ENCODE results near the gene CDH4. TPM values are rescaled to one million over a fixed set of nuclear protein-coding genes. Genes with fewer than 3 reads are reported as not detected.

CDH4 gene
- total and polyA plus RNA-seq, 2 of the 13 experiments (the other 11 are each of a cell fraction or from before 2014, with no cell fraction given), result not detected

GRCh38 chr20:61608275-61609085, 356.4 kb downstream of the CDH4 start (continued):
- no peak for TF ChIP-seq GATAD2A (CRISPR knock-in tag; IDR thresholded peaks at IDR 0.05)
- TF ChIP-seq ZNF775 (CRISPR knock-in tag; IDR thresholded peaks at IDR 0.05; ENCODE audit: borderline replicate concordance), result no peak
- TF ChIP-seq, protein P1, sequence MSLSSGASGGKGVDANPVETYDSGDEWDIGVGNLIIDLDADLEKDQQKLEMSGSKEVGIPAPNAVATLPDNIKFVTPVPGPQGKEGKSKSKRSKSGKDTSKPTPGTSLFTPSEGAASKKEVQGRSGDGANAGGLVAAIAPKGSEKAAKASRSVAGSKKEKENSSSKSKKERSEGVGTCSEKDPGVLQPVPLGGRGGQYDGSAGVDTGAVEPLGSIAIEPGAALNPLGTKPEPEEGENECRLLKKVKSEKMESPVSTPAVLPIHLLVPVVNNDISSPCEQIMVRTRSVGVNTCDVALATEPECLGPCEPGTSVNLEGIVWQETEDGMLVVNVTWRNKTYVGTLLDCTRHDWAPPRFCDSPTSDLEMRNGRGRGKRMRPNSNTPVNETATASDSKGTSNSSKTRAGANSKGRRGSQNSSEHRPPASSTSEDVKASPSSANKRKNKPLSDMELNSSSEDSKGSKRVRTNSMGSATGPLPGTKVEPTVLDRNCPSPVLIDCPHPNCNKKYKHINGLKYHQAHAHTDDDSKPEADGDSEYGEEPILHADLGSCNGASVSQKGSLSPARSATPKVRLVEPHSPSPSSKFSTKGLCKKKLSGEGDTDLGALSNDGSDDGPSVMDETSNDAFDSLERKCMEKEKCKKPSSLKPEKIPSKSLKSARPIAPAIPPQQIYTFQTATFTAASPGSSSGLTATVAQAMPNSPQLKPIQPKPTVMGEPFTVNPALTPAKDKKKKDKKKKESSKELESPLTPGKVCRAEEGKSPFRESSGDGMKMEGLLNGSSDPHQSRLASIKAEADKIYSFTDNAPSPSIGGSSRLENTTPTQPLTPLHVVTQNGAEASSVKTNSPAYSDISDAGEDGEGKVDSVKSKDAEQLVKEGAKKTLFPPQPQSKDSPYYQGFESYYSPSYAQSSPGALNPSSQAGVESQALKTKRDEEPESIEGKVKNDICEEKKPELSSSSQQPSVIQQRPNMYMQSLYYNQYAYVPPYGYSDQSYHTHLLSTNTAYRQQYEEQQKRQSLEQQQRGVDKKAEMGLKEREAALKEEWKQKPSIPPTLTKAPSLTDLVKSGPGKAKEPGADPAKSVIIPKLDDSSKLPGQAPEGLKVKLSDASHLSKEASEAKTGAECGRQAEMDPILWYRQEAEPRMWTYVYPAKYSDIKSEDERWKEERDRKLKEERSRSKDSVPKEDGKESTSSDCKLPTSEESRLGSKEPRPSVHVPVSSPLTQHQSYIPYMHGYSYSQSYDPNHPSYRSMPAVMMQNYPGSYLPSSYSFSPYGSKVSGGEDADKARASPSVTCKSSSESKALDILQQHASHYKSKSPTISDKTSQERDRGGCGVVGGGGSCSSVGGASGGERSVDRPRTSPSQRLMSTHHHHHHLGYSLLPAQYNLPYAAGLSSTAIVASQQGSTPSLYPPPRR (CRISPR knock-in tag; IDR thresholded peaks at IDR 0.05; ENCODE audit: borderline replicate concordance), result no peak
- TF ChIP-seq XRCC5 (optimal IDR thresholded peaks at IDR 0.05; ENCODE audit: low read length), result peak; percentile 16
- 0 out of 2 replicates have a peak, but pooled peaks have one; percentile 44 for TF ChIP-seq ZNF546 (CRISPR knock-in tag; conservative IDR thresholded peaks at IDR 0.05)
- TF ChIP-seq ZNF800 (CRISPR knock-in tag; IDR thresholded peaks at IDR 0.05), result no peak
- peak; percentile 47 for TF ChIP-seq TEAD3 (CRISPR knock-in tag; optimal IDR thresholded peaks at IDR 0.05; ENCODE audit: borderline replicate concordance)
- TF ChIP-seq ZNF138 (CRISPR knock-in tag; IDR thresholded peaks at IDR 0.05; ENCODE audit: low read depth), result 0 out of 2 replicates have a peak, but pooled peaks have one; percentile 65
- peak; percentile 83 for TF ChIP-seq SALL1 (CRISPR knock-in tag; IDR thresholded peaks at IDR 0.05)
- TF ChIP-seq, protein P2, sequence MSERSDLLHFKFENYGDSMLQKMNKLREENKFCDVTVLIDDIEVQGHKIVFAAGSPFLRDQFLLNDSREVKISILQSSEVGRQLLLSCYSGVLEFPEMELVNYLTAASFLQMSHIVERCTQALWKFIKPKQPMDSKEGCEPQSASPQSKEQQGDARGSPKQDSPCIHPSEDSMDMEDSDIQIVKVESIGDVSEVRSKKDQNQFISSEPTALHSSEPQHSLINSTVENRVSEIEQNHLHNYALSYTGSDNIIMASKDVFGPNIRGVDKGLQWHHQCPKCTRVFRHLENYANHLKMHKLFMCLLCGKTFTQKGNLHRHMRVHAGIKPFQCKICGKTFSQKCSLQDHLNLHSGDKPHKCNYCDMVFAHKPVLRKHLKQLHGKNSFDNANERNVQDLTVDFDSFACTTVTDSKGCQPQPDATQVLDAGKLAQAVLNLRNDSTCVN (CRISPR knock-in tag; IDR thresholded peaks at IDR 0.05; ENCODE audit: borderline replicate concordance), result 0 out of 2 replicates have a peak, but pooled peaks have one; percentile 64
- peak; percentile 25; the same call in 1 of the 2 replicates for TF ChIP-seq FOXK1 (CRISPR knock-in tag; IDR thresholded peaks at IDR 0.05; ENCODE audit: borderline replicate concordance, low read depth)
- TF ChIP-seq, protein P3, sequence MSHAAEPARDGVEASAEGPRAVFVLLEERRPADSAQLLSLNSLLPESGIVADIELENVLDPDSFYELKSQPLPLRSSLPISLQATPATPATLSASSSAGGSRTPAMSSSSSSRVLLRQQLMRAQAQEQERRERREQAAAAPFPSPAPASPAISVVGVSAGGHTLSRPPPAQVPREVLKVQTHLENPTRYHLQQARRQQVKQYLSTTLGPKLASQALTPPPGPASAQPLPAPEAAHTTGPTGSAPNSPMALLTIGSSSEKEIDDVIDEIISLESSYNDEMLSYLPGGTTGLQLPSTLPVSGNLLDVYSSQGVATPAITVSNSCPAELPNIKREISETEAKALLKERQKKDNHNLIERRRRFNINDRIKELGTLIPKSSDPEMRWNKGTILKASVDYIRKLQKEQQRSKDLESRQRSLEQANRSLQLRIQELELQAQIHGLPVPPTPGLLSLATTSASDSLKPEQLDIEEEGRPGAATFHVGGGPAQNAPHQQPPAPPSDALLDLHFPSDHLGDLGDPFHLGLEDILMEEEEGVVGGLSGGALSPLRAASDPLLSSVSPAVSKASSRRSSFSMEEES (CRISPR knock-in tag; IDR thresholded peaks at IDR 0.05), result 0 out of 2 replicates have a peak, but pooled peaks have one; percentile 52
- TF ChIP-seq, protein P4, sequence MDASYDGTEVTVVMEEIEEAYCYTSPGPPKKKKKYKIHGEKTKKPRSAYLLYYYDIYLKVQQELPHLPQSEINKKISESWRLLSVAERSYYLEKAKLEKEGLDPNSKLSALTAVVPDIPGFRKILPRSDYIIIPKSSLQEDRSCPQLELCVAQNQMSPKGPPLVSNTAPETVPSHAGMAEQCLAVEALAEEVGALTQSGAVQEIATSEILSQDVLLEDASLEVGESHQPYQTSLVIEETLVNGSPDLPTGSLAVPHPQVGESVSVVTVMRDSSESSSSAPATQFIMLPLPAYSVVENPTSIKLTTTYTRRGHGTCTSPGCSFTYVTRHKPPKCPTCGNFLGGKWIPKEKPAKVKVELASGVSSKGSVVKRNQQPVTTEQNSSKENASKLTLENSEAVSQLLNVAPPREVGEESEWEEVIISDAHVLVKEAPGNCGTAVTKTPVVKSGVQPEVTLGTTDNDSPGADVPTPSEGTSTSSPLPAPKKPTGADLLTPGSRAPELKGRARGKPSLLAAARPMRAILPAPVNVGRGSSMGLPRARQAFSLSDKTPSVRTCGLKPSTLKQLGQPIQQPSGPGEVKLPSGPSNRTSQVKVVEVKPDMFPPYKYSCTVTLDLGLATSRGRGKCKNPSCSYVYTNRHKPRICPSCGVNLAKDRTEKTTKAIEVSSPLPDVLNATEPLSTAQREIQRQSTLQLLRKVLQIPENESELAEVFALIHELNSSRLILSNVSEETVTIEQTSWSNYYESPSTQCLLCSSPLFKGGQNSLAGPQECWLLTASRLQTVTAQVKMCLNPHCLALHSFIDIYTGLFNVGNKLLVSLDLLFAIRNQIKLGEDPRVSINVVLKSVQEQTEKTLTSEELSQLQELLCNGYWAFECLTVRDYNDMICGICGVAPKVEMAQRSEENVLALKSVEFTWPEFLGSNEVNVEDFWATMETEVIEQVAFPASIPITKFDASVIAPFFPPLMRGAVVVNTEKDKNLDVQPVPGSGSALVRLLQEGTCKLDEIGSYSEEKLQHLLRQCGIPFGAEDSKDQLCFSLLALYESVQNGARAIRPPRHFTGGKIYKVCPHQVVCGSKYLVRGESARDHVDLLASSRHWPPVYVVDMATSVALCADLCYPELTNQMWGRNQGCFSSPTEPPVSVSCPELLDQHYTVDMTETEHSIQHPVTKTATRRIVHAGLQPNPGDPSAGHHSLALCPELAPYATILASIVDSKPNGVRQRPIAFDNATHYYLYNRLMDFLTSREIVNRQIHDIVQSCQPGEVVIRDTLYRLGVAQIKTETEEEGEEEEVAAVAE (CRISPR knock-in tag; IDR thresholded peaks at IDR 0.05; ENCODE audit: borderline replicate concordance), result 0 out of 2 replicates have a peak, but pooled peaks have one; percentile 46

Data from HepG2 (cell line).